GM12865 (cell line): ENCODE measurements around the gene PRIM1.

Experiments used
- DNase-seq: peaks from one replicate; pipeline ENCODE4 v3.0.0; 2010; ENCODE audit warnings: low read depth
- H3K4me3 ChIP-seq: 2 replicates; pipeline ENCODE4 v1.5.1; 2011; ENCODE audit warnings: mild to moderate bottlenecking, low read depth, low read length, control low read depth
- TF ChIP-seq, protein P1 (sequence below): IDR thresholded peaks from 2 replicates; pipeline ENCODE4 v1.5.1; 2011; ENCODE audit warnings: low read length, control low read depth, low read depth, inconsistent platforms; ENCODE audit not compliant: insufficient read depth; ENCODE audit errors: missing control alignments

Gene PRIM1

GRCh38 chr12:56785874-56786273 is 33.8 kb upstream of the PRIM1 start:
- TF ChIP-seq, protein P1, sequence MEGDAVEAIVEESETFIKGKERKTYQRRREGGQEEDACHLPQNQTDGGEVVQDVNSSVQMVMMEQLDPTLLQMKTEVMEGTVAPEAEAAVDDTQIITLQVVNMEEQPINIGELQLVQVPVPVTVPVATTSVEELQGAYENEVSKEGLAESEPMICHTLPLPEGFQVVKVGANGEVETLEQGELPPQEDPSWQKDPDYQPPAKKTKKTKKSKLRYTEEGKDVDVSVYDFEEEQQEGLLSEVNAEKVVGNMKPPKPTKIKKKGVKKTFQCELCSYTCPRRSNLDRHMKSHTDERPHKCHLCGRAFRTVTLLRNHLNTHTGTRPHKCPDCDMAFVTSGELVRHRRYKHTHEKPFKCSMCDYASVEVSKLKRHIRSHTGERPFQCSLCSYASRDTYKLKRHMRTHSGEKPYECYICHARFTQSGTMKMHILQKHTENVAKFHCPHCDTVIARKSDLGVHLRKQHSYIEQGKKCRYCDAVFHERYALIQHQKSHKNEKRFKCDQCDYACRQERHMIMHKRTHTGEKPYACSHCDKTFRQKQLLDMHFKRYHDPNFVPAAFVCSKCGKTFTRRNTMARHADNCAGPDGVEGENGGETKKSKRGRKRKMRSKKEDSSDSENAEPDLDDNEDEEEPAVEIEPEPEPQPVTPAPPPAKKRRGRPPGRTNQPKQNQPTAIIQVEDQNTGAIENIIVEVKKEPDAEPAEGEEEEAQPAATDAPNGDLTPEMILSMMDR = no peak
- DNase-seq = no peak

DNA sequence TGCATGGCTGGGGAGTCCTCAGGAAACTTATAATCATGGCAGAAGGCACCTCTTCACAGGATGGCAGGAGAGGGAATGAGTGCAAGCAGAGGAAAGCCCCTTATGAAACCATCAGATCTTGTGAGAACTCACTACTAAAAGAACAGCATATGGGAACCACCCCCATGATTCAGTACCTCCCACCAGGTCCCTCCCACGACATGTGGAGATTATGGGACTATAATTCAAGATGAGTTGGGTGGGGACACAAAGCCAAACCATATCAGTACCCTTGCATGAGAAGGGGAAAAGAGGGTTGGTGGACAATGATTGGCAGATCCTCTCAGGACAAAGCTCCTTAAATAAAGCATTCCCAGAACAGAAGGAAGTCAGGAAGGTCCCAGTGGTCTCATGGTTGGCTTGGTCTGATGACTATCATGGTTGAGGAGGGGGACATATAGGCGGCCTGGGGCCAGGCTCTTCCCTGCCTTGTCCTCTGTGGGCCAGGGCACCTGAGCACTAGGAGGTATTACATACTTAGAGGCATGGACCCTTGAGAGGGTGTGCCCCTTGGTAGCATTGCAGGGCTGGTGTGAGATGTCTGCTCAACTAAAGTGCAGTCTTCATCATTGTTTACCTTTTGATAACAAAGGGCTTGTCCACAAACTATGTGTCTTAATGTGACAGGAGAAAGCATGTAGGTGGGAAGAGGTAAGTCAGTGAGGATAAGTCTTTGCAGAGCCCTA is 33.2 kb upstream of the PRIM1 start:
- TF ChIP-seq, protein P1 = no peak
- no peak overlapping the region for H3K4me3 ChIP-seq
- no peak for DNase-seq

More at GRCh38 chr12:56785874-56786273, 33.8 kb upstream of the PRIM1 start:
- no peak overlapping the region for H3K4me3 ChIP-seq

- no peak for DNase-seq
- H3K4me3 ChIP-seq = no peak overlapping the region
- TF ChIP-seq, protein P1 = no peak
Observed at GRCh38 chr12:56781726-56782125, 29.6 kb upstream of the PRIM1 start.

DNA sequence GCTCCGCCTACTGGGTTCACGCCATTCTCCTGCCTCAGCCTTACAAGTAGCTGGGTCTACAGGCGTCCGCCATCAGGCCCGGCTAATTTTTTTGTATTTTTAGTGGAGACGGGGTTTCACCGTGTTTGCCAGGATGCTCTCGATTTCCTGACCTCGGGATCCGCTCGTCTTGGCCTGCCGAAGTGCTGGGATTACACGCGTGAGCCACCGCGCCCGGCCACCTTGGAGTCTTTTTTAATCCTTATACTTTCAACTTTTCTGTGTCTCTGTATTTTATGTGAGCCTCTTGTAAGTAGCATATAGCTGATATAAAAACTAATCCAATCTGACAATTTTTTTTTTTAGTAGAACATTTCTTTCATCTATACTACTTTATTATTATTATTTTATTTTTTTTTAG is 26.6 kb upstream of the PRIM1 start:
- TF ChIP-seq, protein P1 = no peak
- no peak for DNase-seq
- H3K4me3 ChIP-seq = no peak overlapping the region

- TF ChIP-seq, protein P1 = no peak
- no peak overlapping the region for H3K4me3 ChIP-seq
- no peak for DNase-seq
Observed at GRCh38 chr12:56776654-56777053, 24.5 kb upstream of the PRIM1 start.

DNA sequence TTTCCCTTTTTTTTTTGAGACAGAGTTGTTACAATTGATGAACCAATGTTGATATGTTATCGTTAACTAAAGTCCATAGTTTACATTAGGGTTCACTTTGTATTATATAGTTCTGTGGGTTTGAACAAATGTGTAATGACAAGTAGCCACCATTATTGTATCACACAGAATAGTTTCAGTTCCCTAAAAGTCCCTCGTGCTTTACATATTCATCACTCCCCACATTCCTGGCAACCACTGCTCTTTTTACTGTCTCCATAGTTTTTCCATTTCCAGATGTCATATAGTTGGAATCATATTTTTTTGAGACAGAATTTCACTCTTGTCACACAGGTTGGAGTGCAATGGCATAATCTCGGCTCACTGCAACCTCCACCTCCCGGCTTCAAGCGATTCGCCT is 23.5 kb upstream of the PRIM1 start:
- DNase-seq = no peak
- TF ChIP-seq, protein P1 = no peak
- H3K4me3 ChIP-seq = no peak overlapping the region

DNA sequence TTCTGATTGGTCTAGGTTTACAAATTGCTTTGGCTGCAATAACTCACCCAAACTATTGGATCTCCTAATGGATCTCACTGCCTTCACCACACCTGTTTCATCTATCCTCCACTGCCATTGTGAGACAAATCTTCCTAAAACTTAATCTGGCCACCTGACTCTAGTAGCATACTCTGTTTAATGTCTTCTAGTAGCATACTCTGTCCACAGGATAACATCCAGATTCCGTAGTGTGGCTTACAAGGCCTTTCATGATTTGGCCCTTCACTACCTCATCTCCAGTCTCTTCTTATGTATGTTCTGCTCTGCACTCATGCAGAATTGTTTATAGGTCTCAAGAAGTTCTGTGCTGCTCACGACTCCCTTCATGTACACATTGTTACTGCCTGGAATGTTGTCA is 21.0 kb upstream of the PRIM1 start:
- no peak for DNase-seq
- no peak overlapping the region for H3K4me3 ChIP-seq
- TF ChIP-seq, protein P1 = no peak
